ENCODE measurements around the gene CDCA4.
"Not testable (repeated sequence)": the region's sequence is repeated elsewhere in the genome, so short reads cannot be mapped to it uniquely, and the experiment has no call there.

Gene CDCA4

GRCh38 chr14:105020815-105021655 is at the start of gene CDCA4:
CDCA4 (minus strand) TSS chr14:105021083; CDS start chr14:105011929, 9,154 bp downstream.
- DNase-seq: peak; percentile 98

- DNase-seq: no peak
Observed at GRCh38 chr14:105069871-105070759, 49.2 kb upstream of the CDCA4 start.

GRCh38 chr14:105069522-105069870 is 48.6 kb upstream of the CDCA4 start:
- DNase-seq: no peak

GRCh38 chr14:105068818-105069217 is 47.9 kb upstream of the CDCA4 start:
- DNase-seq: no peak

GRCh38 chr14:105067969-105068301 is 47.1 kb upstream of the CDCA4 start:
- DNase-seq: no peak

GRCh38 chr14:105067140-105067968 is 46.5 kb upstream of the CDCA4 start:
- no peak for DNase-seq

- DNase-seq: no peak
Observed at GRCh38 chr14:105066240-105067071, 45.6 kb upstream of the CDCA4 start.

GRCh38 chr14:105065280-105066228 is 44.7 kb upstream of the CDCA4 start, which contains the start of gene GPR132:
GPR132 (minus strand) TSS chr14:105065430; CDS start chr14:105055420, 10,010 bp downstream.
- DNase-seq: no peak

- no peak for DNase-seq
Observed at GRCh38 chr14:105064721-105065143, 43.8 kb upstream of the CDCA4 start.

- DNase-seq: no peak
Observed at GRCh38 chr14:105064001-105064400, 43.1 kb upstream of the CDCA4 start.

- DNase-seq: not testable (repeated sequence)
Observed at GRCh38 chr14:105063506-105063905, 42.6 kb upstream of the CDCA4 start.

GRCh38 chr14:105063056-105063455 is 42.2 kb upstream of the CDCA4 start:
- no peak for DNase-seq

GRCh38 chr14:105062048-105062433 is 41.2 kb upstream of the CDCA4 start:
- no peak for DNase-seq

- DNase-seq: no peak
Observed at GRCh38 chr14:105061428-105062047, 40.7 kb upstream of the CDCA4 start.

- no peak for DNase-seq
Observed at GRCh38 chr14:105060751-105061427, 40.0 kb upstream of the CDCA4 start.

GRCh38 chr14:105059925-105060565 is 39.2 kb upstream of the CDCA4 start:
- DNase-seq: no peak

- DNase-seq: no peak
Observed at GRCh38 chr14:105059035-105059924, 38.4 kb upstream of the CDCA4 start.

GRCh38 chr14:105058521-105059034 is 37.7 kb upstream of the CDCA4 start:
- DNase-seq: no peak
